ENCODE results near the gene POLR2F. TPM values are rescaled to one million over a fixed set of nuclear protein-coding genes. Genes with fewer than 3 reads are reported as not detected.

The POLR2F gene
- total RNA-seq, 1 donor from 2014 or later, result 58.9 TPM

- Mint-ChIP-seq H3K36me3 (ENCODE audit: low read depth, unreplicated experiment) (no peaks in the 10 kb centered on the region), H3K4me3 (ENCODE audit: unreplicated experiment) (no peak overlapping the region), H3K4me1 (ENCODE audit: unreplicated experiment) (peaks cover 2% of the 10 kb centered on the region), H3K27me3 (ENCODE audit: unreplicated experiment) (peaks cover 13% of the 10 kb centered on the region), H3K27ac (ENCODE audit: unreplicated experiment) (no peak overlapping the region), H3K9me3 (ENCODE audit: unreplicated experiment) (no peaks in the 10 kb centered on the region)
- TF ChIP-seq CTCF (IDR thresholded peaks at IDR 0.05; ENCODE audit: unreplicated experiment), result no peak
- no peak for DNase-seq (ENCODE audit: low spot score)
These were observed 31.6 kb downstream of the POLR2F start for GRCh38 chr22:37985050-37985585.

GRCh38 chr22:37985751-37986281 lies 32.3 kb downstream of the POLR2F start:
- Mint-ChIP-seq H3K4me1 (ENCODE audit: unreplicated experiment) (peaks cover 2% of the 10 kb centered on the region), H3K9me3 (ENCODE audit: unreplicated experiment) (no peaks in the 10 kb centered on the region), H3K27ac (ENCODE audit: unreplicated experiment) (no peak overlapping the region), H3K27me3 (ENCODE audit: unreplicated experiment) (peaks cover 12% of the 10 kb centered on the region), H3K4me3 (ENCODE audit: unreplicated experiment) (no peak overlapping the region), H3K36me3 (ENCODE audit: low read depth, unreplicated experiment) (no peaks in the 10 kb centered on the region)
- no peak for DNase-seq (ENCODE audit: low spot score)
- no peak for TF ChIP-seq CTCF (IDR thresholded peaks at IDR 0.05; ENCODE audit: unreplicated experiment)

GRCh38 chr22:37986371-37986770 lies 32.9 kb downstream of the POLR2F start:
- Mint-ChIP-seq H3K27me3 (ENCODE audit: unreplicated experiment) (peaks cover 12% of the 10 kb centered on the region), H3K4me3 (ENCODE audit: unreplicated experiment) (no peak overlapping the region), H3K27ac (ENCODE audit: unreplicated experiment) (no peak overlapping the region), H3K36me3 (ENCODE audit: low read depth, unreplicated experiment) (no peaks in the 10 kb centered on the region), H3K9me3 (ENCODE audit: unreplicated experiment) (no peaks in the 10 kb centered on the region), H3K4me1 (ENCODE audit: unreplicated experiment) (peaks cover 2% of the 10 kb centered on the region)
- no peak for TF ChIP-seq CTCF (IDR thresholded peaks at IDR 0.05; ENCODE audit: unreplicated experiment)
- no peak for DNase-seq (ENCODE audit: low spot score)

- TF ChIP-seq CTCF (IDR thresholded peaks at IDR 0.05; ENCODE audit: unreplicated experiment), result no peak
- Mint-ChIP-seq H3K27ac (ENCODE audit: unreplicated experiment) (no peak overlapping the region), H3K9me3 (ENCODE audit: unreplicated experiment) (no peaks in the 10 kb centered on the region), H3K4me3 (ENCODE audit: unreplicated experiment) (no peak overlapping the region), H3K36me3 (ENCODE audit: low read depth, unreplicated experiment) (no peaks in the 10 kb centered on the region), H3K27me3 (ENCODE audit: unreplicated experiment) (peaks cover 7% of the 10 kb centered on the region), H3K4me1 (ENCODE audit: unreplicated experiment) (no peaks in the 10 kb centered on the region)
- no peak for DNase-seq (ENCODE audit: low spot score)
These were observed 35.9 kb downstream of the POLR2F start for GRCh38 chr22:37989146-37990045.

- peaks cover 6% of the 10 kb centered on the region for H3K27me3 Mint-ChIP-seq (ENCODE audit: unreplicated experiment)
- H3K9me3 Mint-ChIP-seq (ENCODE audit: unreplicated experiment), result no peaks in the 10 kb centered on the region
- H3K4me1 Mint-ChIP-seq (ENCODE audit: unreplicated experiment), result no peaks in the 10 kb centered on the region
- TF ChIP-seq CTCF (IDR thresholded peaks at IDR 0.05; ENCODE audit: unreplicated experiment), result no peak
- H3K4me3 Mint-ChIP-seq (ENCODE audit: unreplicated experiment), result no peak overlapping the region
- no peak overlapping the region for H3K27ac Mint-ChIP-seq (ENCODE audit: unreplicated experiment)
- no peak for DNase-seq (ENCODE audit: low spot score)
- no peaks in the 10 kb centered on the region for H3K36me3 Mint-ChIP-seq (ENCODE audit: low read depth, unreplicated experiment)
These were observed 36.8 kb downstream of the POLR2F start for GRCh38 chr22:37990301-37990700.
